Cortex of kidney (tissue), 1 donor: Measurements from ENCODE around the gene ARPC1B.
A peak's percentile ranks its signal among the peaks of the same experiment; 100 is the strongest.
"Not testable (repeated sequence)": the region's sequence is repeated elsewhere in the genome, so short reads cannot be mapped to it uniquely, and the experiment has no call there.

Experiments used
- DNase-seq: peaks from one replicate; lab custom pipeline; 2025; lab: John Stamatoyannopoulos, UW

Gene ARPC1B

GRCh38 chr7:99374111-99375064 lies at the start of gene ARPC1B:
Gene ARPC1B, plus strand, starts transcription at chr7:99374730. Its CDS starts 10,985 bp downstream, at chr7:99385715.
- no peak for DNase-seq

GRCh38 chr7:99325001-99325493 lies 49.5 kb upstream of the ARPC1B start:
- no peak for DNase-seq

- DNase-seq, result peak; percentile 62
Observed at GRCh38 chr7:99325592-99326407, 48.7 kb upstream of the ARPC1B start, which contains the start of gene ARPC1A. Gene ARPC1A, plus strand, starts transcription at chr7:99325898. Its CDS starts 7,456 bp downstream, at chr7:99333354.

GRCh38 chr7:99326408-99326782 lies 48.1 kb upstream of the ARPC1B start:
- DNase-seq, result no peak

GRCh38 chr7:99330314-99330961 lies 44.1 kb upstream of the ARPC1B start:
- DNase-seq, result not testable (repeated sequence)

GRCh38 chr7:99331002-99331401 lies 43.5 kb upstream of the ARPC1B start:
- no peak for DNase-seq

- no peak for DNase-seq
Observed at GRCh38 chr7:99339595-99339994, 34.9 kb upstream of the ARPC1B start.

GRCh38 chr7:99340659-99341058 lies 33.9 kb upstream of the ARPC1B start:
- DNase-seq, result no peak

- no peak for DNase-seq
Observed at GRCh38 chr7:99344061-99344647, 30.4 kb upstream of the ARPC1B start.

- DNase-seq, result not testable (repeated sequence)
Observed at GRCh38 chr7:99350641-99351040, 23.9 kb upstream of the ARPC1B start.

- no peak for DNase-seq
Observed at GRCh38 chr7:99352247-99352646, 22.3 kb upstream of the ARPC1B start.

- DNase-seq, result no peak
Observed at GRCh38 chr7:99355098-99355497, 19.4 kb upstream of the ARPC1B start.

GRCh38 chr7:99357701-99358490 lies 16.6 kb upstream of the ARPC1B start:
- no peak for DNase-seq

- not testable (repeated sequence) for DNase-seq
Observed at GRCh38 chr7:99358521-99358920, 16.0 kb upstream of the ARPC1B start.

- DNase-seq, result no peak
Observed at GRCh38 chr7:99359465-99360154, 14.9 kb upstream of the ARPC1B start.

GRCh38 chr7:99362801-99363200 lies 11.7 kb upstream of the ARPC1B start:
- DNase-seq, result no peak

GRCh38 chr7:99363286-99363685 lies 11.2 kb upstream of the ARPC1B start:
- no peak for DNase-seq

GRCh38 chr7:99365318-99366141 lies 9.0 kb upstream of the ARPC1B start:
- no peak for DNase-seq

- no peak for DNase-seq
Observed at GRCh38 chr7:99366646-99367045, 7.9 kb upstream of the ARPC1B start.
